H1 (cell line): ENCODE results near the gene FYTTD1. TPM values are rescaled to one million over a fixed set of nuclear protein-coding genes. Genes with fewer than 3 reads are reported as not detected.

Experiments used
- CTCF ChIA-PET: fragments of 300-600 bp; sonication (Branson Sonifier 250); formaldehyde crosslinking; loops from one replicate; lab custom pipeline; 2021; ENCODE audit not compliant: partially characterized antibody; lab: Charles Lee
- POLR2A ChIA-PET: fragments of 300-600 bp; sonication (Branson Sonifier 250); formaldehyde crosslinking; loops from one replicate; lab custom pipeline; 2021; ENCODE audit warnings: inconsistent platforms; ENCODE audit not compliant: partially characterized antibody; lab: Charles Lee
- DNase-seq, 2 experiments: peaks; one replicate each; pipeline versions ENCODE4 v3.0.0 to v3.0.0-alpha.2; 2010 to 2022; ENCODE audit warnings: low spot score in 2 of 2, low read depth in 1 of 2, mixed read lengths in 1 of 2
- FAIRE-seq: peaks from 2 replicates; lab custom pipeline; 2011; peaks lifted over from hg19 to GRCh38; lab: Jason Lieb, UNC
- H2AFZ ChIP-seq: 2 replicates; pipeline ENCODE4 v1.8.1; 2012; ENCODE audit warnings: low read length, inconsistent platforms
- H2AK5ac ChIP-seq: 2 replicates; pipeline ENCODE4 v1.6.1; 2013; ENCODE audit warnings: low read depth, low read length
- H2BK120ac ChIP-seq: replicated peaks from 2 replicates; pipeline ENCODE3; 2013; ENCODE audit warnings: low read depth, low read length, inconsistent platforms
- H2BK12ac ChIP-seq: 2 replicates; pipeline ENCODE4 v1.6.1; 2013; ENCODE audit warnings: low read depth, low read length
- H2BK15ac ChIP-seq: 2 replicates; pipeline ENCODE4 v1.6.1; 2013; ENCODE audit warnings: low read length
- H2BK20ac ChIP-seq: 2 replicates; pipeline ENCODE4 v1.6.1; 2013; ENCODE audit warnings: low read length
- H2BK5ac ChIP-seq: 2 replicates; pipeline ENCODE4 v1.6.1; 2013; ENCODE audit warnings: low read depth, low read length
- H3K14ac ChIP-seq: 2 replicates; pipeline ENCODE4 v1.6.1; 2013; ENCODE audit warnings: inconsistent platforms; ENCODE audit not compliant: insufficient read length
- H3K18ac ChIP-seq: 2 replicates; pipeline ENCODE4 v1.6.1; 2013; ENCODE audit warnings: low read length; ENCODE audit errors: extremely low read depth
- H3K23ac ChIP-seq: 2 replicates; pipeline ENCODE4 v1.6.1; 2013; ENCODE audit warnings: inconsistent platforms; ENCODE audit not compliant: insufficient read length
- H3K23me2 ChIP-seq: 2 replicates; pipeline ENCODE4 v1.6.1; 2013; ENCODE audit warnings: low read depth, low read length
- H3K27ac ChIP-seq: 2 replicates; pipeline ENCODE4 v1.6.1; 2011; ENCODE audit warnings: low read depth, low read length, inconsistent platforms
- H3K27me3 ChIP-seq, 4 experiments: replicated peaks in 1 of 4; 1 replicate in 1 of 4; 2 replicates in 3 of 4; pipeline versions ENCODE4 v1.6.1 to v1.8.1; 2011 to 2013; ENCODE audit warnings: low read length in 3 of 4, mild to moderate bottlenecking in 3 of 4, inconsistent platforms in 2 of 4, mixed read lengths in 2 of 4, moderate library complexity in 1 of 4; ENCODE audit not compliant: control insufficient read depth in 3 of 4, insufficient read depth in 3 of 4; ENCODE audit errors: extremely low read depth in 1 of 4
- H3K36me3 ChIP-seq, 4 experiments: 2 replicates each; pipeline versions ENCODE4 v1.6.1 to v1.8.1; 2011 to 2013; ENCODE audit warnings: mild to moderate bottlenecking in 4 of 4, low read length in 3 of 4, moderate library complexity in 2 of 4, control low read depth in 1 of 4, inconsistent platforms in 1 of 4; ENCODE audit not compliant: insufficient read depth in 4 of 4, control insufficient read depth in 2 of 4
- H3K4ac ChIP-seq: replicated peaks from 2 replicates; pipeline ENCODE3; 2013; ENCODE audit warnings: low read length, low read depth, mixed read lengths, inconsistent platforms; ENCODE audit not compliant: insufficient read length
- H3K4me1 ChIP-seq, 4 experiments: replicated peaks in 1 of 4; 1 replicate in 1 of 4; 2 replicates in 3 of 4; pipeline versions ENCODE4 v1.6.1 to v1.8.1; 2011 to 2013; ENCODE audit warnings: low read length in 3 of 4, inconsistent platforms in 2 of 4, mixed read lengths in 1 of 4; ENCODE audit not compliant: insufficient read depth in 4 of 4, control insufficient read depth in 3 of 4
- H3K4me2 ChIP-seq, 2 experiments: 2 replicates each; pipeline versions ENCODE4 v1.6.1 to v1.8.1; 2011 to 2013; ENCODE audit warnings: low read depth in 2 of 2, low read length in 2 of 2, control low read depth in 1 of 2, inconsistent platforms in 1 of 2, mild to moderate bottlenecking in 1 of 2; ENCODE audit not compliant: insufficient read depth in 1 of 2
- H3K4me3 ChIP-seq, 4 experiments: fragments of 200-600, 300-600 bp in 1 of 4; sonication (generic), shearing (Covaris generic), sonication (Bioruptor Twin) in 1 of 4; 2 replicates each; pipeline versions ENCODE4 v1.5.1 to v1.8.1; 2011 to 2016; ENCODE audit warnings: low read length in 4 of 4, low read depth in 3 of 4, control low read depth in 2 of 4, inconsistent platforms in 2 of 4, mild to moderate bottlenecking in 2 of 4, mixed read lengths in 1 of 4, moderate library complexity in 1 of 4; ENCODE audit not compliant: insufficient read depth in 2 of 4; ENCODE audit errors: extremely low read depth in 1 of 4
- H3K56ac ChIP-seq: replicated peaks from 2 replicates; pipeline ENCODE3; 2013; ENCODE audit warnings: low read depth, mild to moderate bottlenecking, mixed read lengths, low read length, inconsistent platforms; ENCODE audit not compliant: insufficient read length
- H3K79me1 ChIP-seq: 2 replicates; pipeline ENCODE4 v1.6.1; 2013; ENCODE audit warnings: low read depth, low read length, control low read depth
- H3K79me2 ChIP-seq, 2 experiments: 2 replicates each; pipeline versions ENCODE4 v1.6.1 to v1.8.1; 2012 to 2013; ENCODE audit warnings: low read length in 2 of 2, mild to moderate bottlenecking in 2 of 2, inconsistent platforms in 1 of 2; ENCODE audit not compliant: insufficient read depth in 2 of 2, control insufficient read depth in 1 of 2
- H3K9ac ChIP-seq, 4 experiments: replicated peaks in 1 of 4; 1 replicate in 1 of 4; 2 replicates in 3 of 4; pipeline versions ENCODE4 v1.6.1 to v1.8.1; 2011 to 2013; ENCODE audit warnings: low read depth in 3 of 4, low read length in 3 of 4, control low read depth in 2 of 4, mild to moderate bottlenecking in 2 of 4, moderate library complexity in 2 of 4, inconsistent platforms in 1 of 4; ENCODE audit errors: extremely low read depth in 1 of 4
- H3K9me3 ChIP-seq, 2 experiments: 2 replicates each; pipeline versions ENCODE4 v1.6.1 to v1.8.1; 2012 to 2013; ENCODE audit warnings: mild to moderate bottlenecking in 2 of 2, moderate library complexity in 2 of 2, control low read depth in 1 of 2, inconsistent platforms in 1 of 2, low read depth in 1 of 2, low read length in 1 of 2, mixed read lengths in 1 of 2; ENCODE audit not compliant: insufficient read depth in 2 of 2
- H4K20me1 ChIP-seq, 2 experiments: replicated peaks in 1 of 2; 2 replicates each; pipeline versions ENCODE3 to v1.8.1; 2011 to 2013; ENCODE audit warnings: inconsistent platforms in 2 of 2, low read length in 2 of 2, mild to moderate bottlenecking in 1 of 2; ENCODE audit not compliant: insufficient read depth in 2 of 2, control insufficient read depth in 1 of 2
- H4K5ac ChIP-seq: 2 replicates; pipeline ENCODE4 v1.6.1; 2013; ENCODE audit warnings: low read length, low read depth, mixed read lengths, inconsistent platforms; ENCODE audit not compliant: insufficient read length
- H4K8ac ChIP-seq: 2 replicates; pipeline ENCODE4 v1.8.0; 2013; ENCODE audit warnings: mild to moderate bottlenecking, moderate library complexity, low read length, inconsistent platforms; ENCODE audit not compliant: insufficient read depth; ENCODE audit errors: extremely low read depth
- H4K91ac ChIP-seq: replicated peaks from 2 replicates; pipeline ENCODE3; 2013; ENCODE audit warnings: low read length, mixed read lengths, inconsistent platforms; ENCODE audit not compliant: insufficient read length
- RAD21 ChIP-seq, 2 experiments: IDR thresholded peaks in 1 of 2; conservative IDR thresholded peaks in 1 of 2; 2 replicates each; pipeline ENCODE4 v1.6.1; 2011; ENCODE audit warnings: low read depth in 2 of 2, low read length in 2 of 2, improper control_type of control experiment in 1 of 2, inconsistent platforms in 1 of 2, mild to moderate bottlenecking in 1 of 2, moderate library complexity in 1 of 2
- WGBS, 2 experiments: shearing (Covaris generic) in 1 of 2; methylation state at CpG; one replicate each; pipeline versions ENCODE4 v1.1.6 to v1.1.7; 2013 to 2015; ENCODE audit warnings: low lambda C conversion rate in 2 of 2, mixed read lengths in 2 of 2, inconsistent platforms in 1 of 2, low coverage in 1 of 2, missing lambda C conversion rate in 1 of 2; ENCODE audit not compliant: insufficient replicate concordance in 2 of 2, insufficient coverage in 1 of 2, insufficient read length in 1 of 2; ENCODE audit errors: extremely low coverage in 1 of 2, missing lambda C conversion rate in 1 of 2; 5-methylcytosine and 5-hydroxymethylcytosine counted together
- polyA plus RNA-seq, 7 experiments: library from polyadenylated mRNA; depleted of rRNA in 3 of 7; stranded (reverse) in 5 of 7; unstranded in 2 of 7; fragments of >200 nt in 5 of 7; fragments of 200-250 nt in 2 of 7; gene quantifications; 1 replicate in 5 of 7; 2 replicates in 1 of 7; 4 replicates in 1 of 7; pipeline versions ENCODE4 v1.2.1 to v1.2.3, GENCODE V29; 2011 to 2013; ENCODE audit warnings: missing spikeins in 2 of 7, mixed read lengths in 2 of 7
- total RNA-seq: library from RNA; stranded (reverse); fragmentation: NEBNext Ultra II Directional; extraction: Animal tissue kit (Norgen Biotek cat#: 25700); gene quantifications from 2 replicates; pipeline ENCODE4 v1.2.1, GENCODE V29; 2021

FYTTD1 gene
- total and polyA plus RNA-seq, 2 of the 8 experiments (the other 6 are each of a cell fraction or from before 2014, with no cell fraction given), result 3.1 to 24.4 TPM

GRCh38 chr3:197791892-197792647 lies 42.4 kb downstream of the FYTTD1 start:
- H4K91ac ChIP-seq, result no peak overlapping the region
- no peaks in the 10 kb centered on the region for H3K27me3 ChIP-seq
- H2AFZ ChIP-seq, result no peak overlapping the region
- H4K8ac ChIP-seq, result no peak overlapping the region
- H2BK120ac ChIP-seq, result no peak overlapping the region
- peak overlapping the region; percentile 90 to 98 (median 96) for H3K9ac ChIP-seq
- no peak overlapping the region for H3K56ac ChIP-seq
- H2BK12ac ChIP-seq, result no peak overlapping the region
- H3K4me3 ChIP-seq, result peak overlapping the region; percentile 77 to 98 (median 93)
- no peak overlapping the region for H2BK15ac ChIP-seq
- H4K5ac ChIP-seq, result no peak overlapping the region
- ChIA-PET CTCF (interaction anchor here (0.6 to 1.5 kb wide), 2 partner anchors 11 to 18 kb away, joined by 3 to 4 read pairs; no protein-coding TSS in a partner anchor), POLR2A (interaction anchor here (0.6 to 1.5 kb wide), 12 partner anchors 9 to 251 kb away, joined by 3 to 7 read pairs (median 3); partner anchors contain the start of genes FYTTD1 and RUBCN)
- 50% methylated on average over 21 of the region's 25 CpGs; no CpG with 5 or more reads in 1 of the 2 experiments for WGBS, 2 experiments
- H2AK5ac ChIP-seq, result no peak overlapping the region
- FAIRE-seq, result no peak
- no peak overlapping the region for H3K4ac ChIP-seq
- H3K4me2 ChIP-seq, result peak overlapping the region; percentile 78 to 89
- H3K36me3 ChIP-seq, result no peaks in the 10 kb centered on the region
- H3K4me1 ChIP-seq, result no peaks in the 10 kb centered on the region
- no peak overlapping the region for H3K27ac ChIP-seq
- no peak for TF ChIP-seq RAD21 (IDR thresholded peaks at IDR 0.05 in 1 of 2, conservative IDR thresholded peaks at IDR 0.05 in 1 of 2; ENCODE audit: low read depth in 2 of 2, low read length in 2 of 2)
- H3K18ac ChIP-seq, result no peak overlapping the region
- H4K20me1 ChIP-seq, result peaks cover 0 to 4% of the 10 kb centered on the region in 2 experiments
- H2BK5ac ChIP-seq, result 0 out of 2 replicates have a peak overlapping the region, but pooled peaks have one; percentile 35
- no peak for DNase-seq
- H3K14ac ChIP-seq, result no peak overlapping the region
- no peaks in the 10 kb centered on the region for H3K9me3 ChIP-seq
- no peak overlapping the region for H2BK20ac ChIP-seq
- H3K23me2 ChIP-seq, result no peaks in the 10 kb centered on the region
- H3K79me1 ChIP-seq, result no peaks in the 10 kb centered on the region
- peaks cover 6 to 52% of the 10 kb centered on the region in 2 experiments for H3K79me2 ChIP-seq
- H3K23ac ChIP-seq, result no peak overlapping the region
